ENCODE measurements around the gene PIGC. TPM values are rescaled to one million over a fixed set of nuclear protein-coding genes. Genes with fewer than 3 reads are reported as not detected.
A peak's percentile ranks its signal among the peaks of the same experiment; 100 is the strongest.

PIGC gene
- total and polyA plus RNA-seq, 3 donors from 2014 or later = 25.2 to 45.6 (median 31.3) TPM

DNA sequence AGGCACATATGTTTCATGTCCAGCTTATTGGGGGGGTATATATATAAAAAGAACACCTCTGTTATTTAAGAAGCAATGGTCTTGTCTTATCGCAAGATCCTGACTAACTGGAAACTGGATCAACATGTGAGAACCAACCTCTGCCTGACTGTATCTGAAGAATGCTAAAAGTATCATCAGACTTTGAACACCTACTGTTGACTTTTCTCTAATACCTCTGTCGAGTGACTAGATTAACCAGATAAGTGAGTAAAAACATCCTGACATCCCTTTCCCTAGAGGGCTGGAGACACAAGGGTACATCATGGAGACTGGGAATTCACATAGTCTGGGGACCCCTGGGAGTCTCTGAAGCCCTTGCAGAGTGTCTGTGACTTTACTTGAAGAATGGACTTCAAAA lies 26.3 kb upstream of the PIGC start:
- Histone ChIP-seq H3K36me3 (ENCODE audit: low read depth, missing control alignments) (no peaks in the 10 kb centered on the region), H3K27ac (peak overlapping the region in 1 of 2 donors; percentile 26), H3K4me3 (no peak overlapping the region), H3K4me1 (peaks cover 30% of the 10 kb centered on the region), H3K9me3 (no peaks in the 10 kb centered on the region), H3K27me3 (no peaks in the 10 kb centered on the region)
- intact Hi-C loops (cut with DNase I; ENCODE audit: low total_unique reads) = no loop called here
- 69 to 76% methylated on average over 2 of the region's 2 CpGs for WGBS, 2 donors
- DNase-seq = no peak
- TF ChIP-seq, protein P1, sequence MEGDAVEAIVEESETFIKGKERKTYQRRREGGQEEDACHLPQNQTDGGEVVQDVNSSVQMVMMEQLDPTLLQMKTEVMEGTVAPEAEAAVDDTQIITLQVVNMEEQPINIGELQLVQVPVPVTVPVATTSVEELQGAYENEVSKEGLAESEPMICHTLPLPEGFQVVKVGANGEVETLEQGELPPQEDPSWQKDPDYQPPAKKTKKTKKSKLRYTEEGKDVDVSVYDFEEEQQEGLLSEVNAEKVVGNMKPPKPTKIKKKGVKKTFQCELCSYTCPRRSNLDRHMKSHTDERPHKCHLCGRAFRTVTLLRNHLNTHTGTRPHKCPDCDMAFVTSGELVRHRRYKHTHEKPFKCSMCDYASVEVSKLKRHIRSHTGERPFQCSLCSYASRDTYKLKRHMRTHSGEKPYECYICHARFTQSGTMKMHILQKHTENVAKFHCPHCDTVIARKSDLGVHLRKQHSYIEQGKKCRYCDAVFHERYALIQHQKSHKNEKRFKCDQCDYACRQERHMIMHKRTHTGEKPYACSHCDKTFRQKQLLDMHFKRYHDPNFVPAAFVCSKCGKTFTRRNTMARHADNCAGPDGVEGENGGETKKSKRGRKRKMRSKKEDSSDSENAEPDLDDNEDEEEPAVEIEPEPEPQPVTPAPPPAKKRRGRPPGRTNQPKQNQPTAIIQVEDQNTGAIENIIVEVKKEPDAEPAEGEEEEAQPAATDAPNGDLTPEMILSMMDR (IDR thresholded peaks at IDR 0.05) = no peak
- TF ChIP-seq POLR2A (IDR thresholded peaks at IDR 0.05) = no peak

DNA sequence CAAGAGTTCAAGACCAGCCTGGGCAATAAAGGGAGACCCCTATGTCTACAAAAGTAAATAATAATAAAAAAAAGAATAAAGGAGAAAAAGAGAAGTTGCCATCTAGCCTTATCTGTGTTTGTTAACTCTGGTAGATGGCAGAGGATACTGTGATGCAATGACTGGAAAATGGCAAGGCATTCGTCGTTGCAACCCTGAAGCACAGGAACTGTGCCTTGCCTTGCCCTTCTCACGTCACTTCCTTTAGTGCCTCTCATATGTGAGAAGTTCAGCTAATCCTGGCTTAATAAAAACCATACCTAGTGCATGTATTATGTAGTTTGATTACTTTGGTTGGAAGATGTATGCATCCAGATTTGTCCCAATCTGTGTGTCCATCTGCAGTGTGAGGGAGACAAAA lies 25.8 kb upstream of the PIGC start:
- DNase-seq = no peak
- no peak overlapping the region for H3K4me3 ChIP-seq
- no peak overlapping the region for H3K27ac ChIP-seq
- H3K4me1 ChIP-seq = peaks cover 27% of the 10 kb centered on the region
- no peaks in the 10 kb centered on the region for H3K36me3 ChIP-seq (ENCODE audit: low read depth, missing control alignments)
- H3K9me3 ChIP-seq = no peaks in the 10 kb centered on the region
- no peak for TF ChIP-seq POLR2A (IDR thresholded peaks at IDR 0.05)
- no peaks in the 10 kb centered on the region for H3K27me3 ChIP-seq
- WGBS, 2 donors = 84 to 90% methylated on average over 3 of the region's 3 CpGs
- intact Hi-C loops (cut with DNase I; ENCODE audit: low total_unique reads) = no loop called here

DNA sequence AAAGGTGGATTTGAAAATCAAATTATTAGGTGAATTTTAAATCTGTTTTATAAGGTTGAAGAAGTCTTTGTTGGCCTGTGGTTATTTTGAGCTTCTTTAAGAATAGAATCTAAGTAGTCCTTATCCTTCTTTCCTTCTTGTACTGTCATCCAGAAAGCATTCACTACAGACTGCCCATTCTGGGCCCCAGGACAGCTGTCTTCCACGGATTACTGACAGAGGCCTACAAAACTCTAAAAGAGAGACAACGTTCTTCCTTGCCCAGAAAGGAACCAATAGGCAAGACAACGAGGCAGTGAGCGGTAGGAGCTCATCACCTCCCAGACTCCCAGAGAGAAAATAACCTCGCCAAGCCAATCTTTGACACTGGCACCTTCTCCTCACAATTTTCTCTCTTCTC lies 24.4 kb upstream of the PIGC start:
- Histone ChIP-seq H3K4me3 (no peak overlapping the region), H3K27me3 (no peaks in the 10 kb centered on the region), H3K36me3 (ENCODE audit: low read depth, missing control alignments) (no peaks in the 10 kb centered on the region), H3K9me3 (no peaks in the 10 kb centered on the region), H3K4me1 (peaks cover 15% of the 10 kb centered on the region), H3K27ac (peak overlapping the region in 1 of 2 donors; percentile 68)
- DNase-seq = no peak
- intact Hi-C loops (cut with DNase I; ENCODE audit: low total_unique reads) = no loop called here
- 79 to 91% methylated on average over 5 of the region's 5 CpGs for WGBS, 2 donors
- TF ChIP-seq, protein P1 (IDR thresholded peaks at IDR 0.05) = no peak
- TF ChIP-seq POLR2A (IDR thresholded peaks at IDR 0.05) = no peak

DNA sequence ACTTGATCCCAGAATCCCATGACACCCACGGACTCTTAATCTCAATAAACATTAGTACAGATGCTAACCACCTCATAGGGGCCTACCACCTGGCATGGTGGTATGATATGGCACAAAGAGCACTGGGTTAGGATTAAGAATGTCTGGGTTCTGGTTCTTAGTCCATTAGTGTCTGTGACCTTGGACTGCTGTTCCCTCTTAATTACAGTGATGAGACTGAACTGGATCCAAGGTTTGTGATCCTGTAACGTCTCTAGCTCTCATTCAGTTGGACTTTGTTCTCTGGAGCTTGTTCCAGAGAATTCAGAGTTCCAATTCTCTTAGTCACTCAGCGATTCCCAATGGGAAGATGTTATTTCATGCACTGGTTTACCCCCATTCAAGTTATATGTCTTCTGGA lies 23.6 kb upstream of the PIGC start:
- Histone ChIP-seq H3K4me3 (no peak overlapping the region), H3K27ac (peak overlapping the region in 1 of 2 donors; percentile 65), H3K36me3 (ENCODE audit: low read depth, missing control alignments) (no peaks in the 10 kb centered on the region), H3K9me3 (no peaks in the 10 kb centered on the region), H3K4me1 (peaks cover 7% of the 10 kb centered on the region), H3K27me3 (no peaks in the 10 kb centered on the region)
- intact Hi-C loops (cut with DNase I; ENCODE audit: low total_unique reads) = no loop called here
- no peak for DNase-seq
- 36 to 52% methylated on average over 3 of the region's 3 CpGs for WGBS, 2 donors
- TF ChIP-seq, protein P1 (IDR thresholded peaks at IDR 0.05) = no peak

DNA sequence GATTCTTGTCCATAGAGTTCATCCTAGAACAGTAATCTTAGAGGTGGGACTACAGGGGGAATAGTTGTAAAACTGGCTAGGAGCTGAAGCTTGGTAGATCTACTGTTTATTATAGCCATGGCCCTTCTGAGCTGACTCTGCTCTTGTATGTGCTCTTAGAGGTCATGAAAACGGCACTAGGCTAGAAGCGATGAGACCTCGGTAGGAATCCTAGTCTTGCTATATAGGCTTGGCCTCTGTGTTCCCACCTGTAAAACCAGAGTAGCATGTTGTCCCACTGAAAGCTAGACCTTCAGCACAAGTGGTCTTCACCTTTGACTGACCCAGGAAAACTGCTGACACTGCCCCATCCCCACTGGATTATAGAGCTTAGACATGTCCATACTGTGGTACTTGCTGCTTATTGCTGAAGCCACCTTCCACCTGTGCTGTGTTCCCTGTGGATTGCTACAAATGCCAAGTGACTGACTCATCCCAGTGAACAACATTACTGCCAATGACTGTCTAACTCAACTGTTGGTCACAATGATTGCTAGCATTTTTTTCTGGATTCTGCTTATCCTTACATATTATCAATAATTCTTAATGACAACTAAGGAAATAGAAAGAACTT lies 23.0 kb upstream of the PIGC start:
- intact Hi-C loops (cut with DNase I; ENCODE audit: low total_unique reads) = no loop called here
- 56 to 60% methylated on average over 3 of the region's 3 CpGs for WGBS, 2 donors
- H3K27me3 ChIP-seq = no peaks in the 10 kb centered on the region
- H3K4me1 ChIP-seq = peaks cover 3% of the 10 kb centered on the region
- no peak overlapping the region for H3K4me3 ChIP-seq
- H3K9me3 ChIP-seq = no peaks in the 10 kb centered on the region
- H3K36me3 ChIP-seq (ENCODE audit: low read depth, missing control alignments) = no peaks in the 10 kb centered on the region
- no peak for DNase-seq
- no peak for TF ChIP-seq POLR2A (IDR thresholded peaks at IDR 0.05)
- TF ChIP-seq, protein P1 (IDR thresholded peaks at IDR 0.05) = no peak
- H3K27ac ChIP-seq = peak overlapping the region in 1 of 2 donors; percentile 65
